ENCODE results near the gene FTSJ3.

DNA sequence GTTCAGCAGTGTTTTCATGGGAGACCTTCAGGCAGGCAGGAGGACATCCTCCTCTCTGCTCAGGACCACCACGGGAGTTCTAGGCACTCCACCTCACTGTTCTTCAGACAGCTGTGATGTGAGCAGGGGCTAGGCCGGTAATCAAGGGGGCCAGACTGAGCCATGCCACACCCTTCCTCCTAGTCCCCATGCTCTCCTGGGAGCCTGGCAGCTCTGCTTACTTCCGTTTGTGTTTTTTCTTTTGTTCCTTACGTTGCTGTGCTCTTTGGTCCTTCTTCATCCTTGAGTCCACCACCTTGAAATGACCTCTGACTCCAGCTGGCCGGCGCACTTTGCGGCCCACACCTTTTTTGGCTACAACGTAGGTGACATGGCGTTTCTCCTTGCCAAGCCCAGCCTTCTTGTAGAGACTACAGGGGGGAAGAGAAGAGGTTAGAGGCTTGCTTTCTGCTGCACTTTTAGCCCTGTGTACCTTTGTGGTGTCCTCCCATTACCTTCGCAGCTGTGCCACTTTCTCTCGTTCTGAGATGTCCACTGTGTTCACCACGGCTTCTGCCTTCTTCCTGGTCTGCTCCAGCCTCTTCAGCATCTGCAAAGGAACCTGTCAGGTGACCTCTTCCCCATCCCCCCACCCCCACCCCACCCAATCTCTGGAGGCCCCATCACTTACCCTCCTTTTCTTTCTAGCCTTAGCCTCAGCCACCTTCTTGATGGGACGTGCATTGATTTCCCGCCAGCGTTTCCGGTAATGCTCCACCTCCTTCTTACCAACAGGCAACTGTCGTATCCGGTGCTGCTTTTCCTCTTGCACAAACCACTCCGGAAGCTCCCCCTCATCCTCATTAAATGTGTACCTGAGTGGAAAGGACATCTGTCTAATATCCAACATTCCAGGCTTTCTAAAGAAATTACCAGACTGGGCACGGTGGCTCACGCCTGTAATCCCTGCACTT lies 7.6 kb downstream of the FTSJ3 start:
- TF ChIP-seq, protein P1, sequence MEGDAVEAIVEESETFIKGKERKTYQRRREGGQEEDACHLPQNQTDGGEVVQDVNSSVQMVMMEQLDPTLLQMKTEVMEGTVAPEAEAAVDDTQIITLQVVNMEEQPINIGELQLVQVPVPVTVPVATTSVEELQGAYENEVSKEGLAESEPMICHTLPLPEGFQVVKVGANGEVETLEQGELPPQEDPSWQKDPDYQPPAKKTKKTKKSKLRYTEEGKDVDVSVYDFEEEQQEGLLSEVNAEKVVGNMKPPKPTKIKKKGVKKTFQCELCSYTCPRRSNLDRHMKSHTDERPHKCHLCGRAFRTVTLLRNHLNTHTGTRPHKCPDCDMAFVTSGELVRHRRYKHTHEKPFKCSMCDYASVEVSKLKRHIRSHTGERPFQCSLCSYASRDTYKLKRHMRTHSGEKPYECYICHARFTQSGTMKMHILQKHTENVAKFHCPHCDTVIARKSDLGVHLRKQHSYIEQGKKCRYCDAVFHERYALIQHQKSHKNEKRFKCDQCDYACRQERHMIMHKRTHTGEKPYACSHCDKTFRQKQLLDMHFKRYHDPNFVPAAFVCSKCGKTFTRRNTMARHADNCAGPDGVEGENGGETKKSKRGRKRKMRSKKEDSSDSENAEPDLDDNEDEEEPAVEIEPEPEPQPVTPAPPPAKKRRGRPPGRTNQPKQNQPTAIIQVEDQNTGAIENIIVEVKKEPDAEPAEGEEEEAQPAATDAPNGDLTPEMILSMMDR (IDR thresholded peaks at IDR 0.05): no peak
- TF ChIP-seq POLR2A (IDR thresholded peaks at IDR 0.05): no peak
- no peak for TF ChIP-seq EP300 (IDR thresholded peaks at IDR 0.05)

Measured in gastroesophageal sphincter (tissue), 3 donors.